Common myeloid progenitor, CD34-positive (primary cell): ENCODE results near the gene MXRA8.

ENCODE experiments used
- CTCF ChIA-PET: fragments of 350-600 bp; sonication (Branson Sonifier 250); formaldehyde crosslinking; loops from one replicate; lab custom pipeline; 2021; ENCODE audit warnings: antibody characterized with exemption; lab: Charles Lee
- POLR2A ChIA-PET: fragments of 350-600 bp; sonication (Branson Sonifier 250); formaldehyde crosslinking; loops from one replicate; lab custom pipeline; 2021; ENCODE audit warnings: antibody characterized with exemption; lab: Charles Lee
- DNase-seq, 3 donors: peaks; one replicate each; pipeline versions ENCODE4 v3.0.0 to v3.0.0-alpha.2; 2013
- H3K27ac ChIP-seq, 2 experiments: 1 replicate in 1 of 2; 2 replicates in 1 of 2; pipeline ENCODE4 v1.7.0; 2013; ENCODE audit warnings: inconsistent platforms in 2 of 2, low read length in 2 of 2, mild to moderate bottlenecking in 2 of 2, low read depth in 1 of 2, moderate library complexity in 1 of 2; ENCODE audit not compliant: severe bottlenecking in 2 of 2, insufficient read depth in 1 of 2, poor library complexity in 1 of 2
- H3K27me3 ChIP-seq, 5 experiments: replicated peaks in 2 of 5; 1 replicate in 3 of 5; 2 replicates in 2 of 5; pipeline versions ENCODE4 v1.6.1 to v1.7.0; 2013; ENCODE audit warnings: low read length in 4 of 5, mild to moderate bottlenecking in 2 of 5, moderate library complexity in 2 of 5, inconsistent platforms in 1 of 5; ENCODE audit not compliant: insufficient read depth in 5 of 5, control insufficient read depth in 4 of 5
- H3K36me3 ChIP-seq, 4 experiments: 1 replicate in 2 of 4; 2 replicates in 2 of 4; pipeline versions ENCODE4 v1.6.1 to v1.7.0; 2013; ENCODE audit warnings: low read length in 3 of 4, control low read depth in 1 of 4, mild to moderate bottlenecking in 1 of 4; ENCODE audit not compliant: control insufficient read depth in 4 of 4, insufficient read depth in 4 of 4
- H3K4me1 ChIP-seq, 4 experiments: 1 replicate in 3 of 4; 2 replicates in 1 of 4; pipeline versions ENCODE4 v1.6.1 to v1.7.1; 2013; ENCODE audit warnings: low read length in 3 of 4, mild to moderate bottlenecking in 3 of 4, control low read depth in 1 of 4, inconsistent platforms in 1 of 4, moderate library complexity in 1 of 4; ENCODE audit not compliant: control insufficient read depth in 4 of 4, insufficient read depth in 4 of 4; ENCODE audit errors: control extremely low read depth in 1 of 4
- H3K4me3 ChIP-seq, 7 experiments: 1 replicate in 4 of 7; 2 replicates in 3 of 7; pipeline versions ENCODE4 v1.5.1 to v1.7.0; 2013; ENCODE audit warnings: mild to moderate bottlenecking in 7 of 7, low read length in 6 of 7, moderate library complexity in 6 of 7, inconsistent platforms in 2 of 7, low read depth in 2 of 7, control low read depth in 1 of 7; ENCODE audit not compliant: insufficient read depth in 4 of 7, control insufficient read depth in 1 of 7; ENCODE audit errors: extremely low read depth in 1 of 7
- H3K9me3 ChIP-seq, 5 experiments: 1 replicate in 4 of 5; 2 replicates in 1 of 5; pipeline versions ENCODE4 v1.6.1 to v1.7.1; 2013; ENCODE audit warnings: low read length in 4 of 5, mild to moderate bottlenecking in 2 of 5, inconsistent platforms in 1 of 5, low read depth in 1 of 5, moderate library complexity in 1 of 5; ENCODE audit not compliant: control insufficient read depth in 4 of 5, insufficient read depth in 2 of 5; ENCODE audit errors: control extremely low read depth in 1 of 5
- WGBS: methylation state at CpG from one replicate; pipeline ENCODE4 v1.1.5; 2013; ENCODE audit not compliant: insufficient coverage; 5-methylcytosine and 5-hydroxymethylcytosine counted together

MXRA8 gene

DNA sequence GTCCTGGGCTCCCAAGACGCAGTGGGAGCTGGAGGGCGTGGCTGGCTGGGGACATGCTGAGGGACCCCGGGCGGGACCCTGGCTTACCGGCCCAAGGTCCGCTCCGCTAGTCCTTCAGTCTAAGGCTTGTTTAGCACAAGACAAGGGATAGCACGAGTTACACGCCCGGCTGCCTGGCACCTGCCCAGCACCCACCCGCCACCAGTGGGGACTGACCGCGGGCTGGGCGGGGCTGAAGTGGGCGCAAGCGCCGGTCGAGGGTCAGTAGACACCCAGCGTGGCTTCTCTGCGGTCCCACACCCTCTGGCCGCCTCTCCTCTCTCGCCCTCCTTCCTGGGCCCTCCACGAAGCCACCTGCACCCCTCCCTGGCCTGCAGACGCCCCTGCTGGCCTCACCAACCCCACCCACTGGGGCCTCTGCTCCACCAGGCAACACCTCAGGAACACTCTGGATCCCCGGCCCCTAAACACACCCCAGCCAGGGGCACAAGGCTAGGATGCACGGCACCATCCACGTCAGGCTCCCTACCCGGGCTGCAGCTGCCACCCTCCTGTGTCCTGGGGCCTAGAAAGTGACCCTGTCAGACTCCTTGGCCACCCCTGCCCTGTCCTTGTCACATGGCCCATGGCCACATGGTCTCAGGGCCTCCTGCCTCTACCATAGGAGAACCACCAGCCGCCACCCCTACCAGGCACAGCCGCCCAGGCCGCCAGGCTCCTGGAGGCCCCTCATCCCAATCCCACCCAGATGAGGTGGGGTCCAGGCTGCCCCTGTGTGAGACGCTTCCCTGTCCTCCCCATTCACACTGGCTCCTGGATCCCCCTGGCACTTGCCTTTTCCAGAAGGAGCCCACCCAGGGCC is 21.2 kb downstream of the MXRA8 start:
- peaks cover 5 to 48% (median 21%) of the 10 kb centered on the region in 4 experiments for H3K36me3 ChIP-seq
- no peak for DNase-seq
- POLR2A ChIA-PET: interaction anchor here (0.6 to 0.8 kb wide), 2 partner anchors 9 to 12 kb away, joined by 3 read pairs; no protein-coding TSS in a partner anchor
- H3K27ac ChIP-seq: no peak overlapping the region
- no peaks in the 10 kb centered on the region for H3K9me3 ChIP-seq
- H3K4me1 ChIP-seq: no peaks in the 10 kb centered on the region
- CTCF ChIA-PET: no interaction called here
- H3K27me3 ChIP-seq: no peaks in the 10 kb centered on the region
- WGBS: 98% methylated on average over 26 of the region's 32 CpGs
- no peak overlapping the region for H3K4me3 ChIP-seq

DNA sequence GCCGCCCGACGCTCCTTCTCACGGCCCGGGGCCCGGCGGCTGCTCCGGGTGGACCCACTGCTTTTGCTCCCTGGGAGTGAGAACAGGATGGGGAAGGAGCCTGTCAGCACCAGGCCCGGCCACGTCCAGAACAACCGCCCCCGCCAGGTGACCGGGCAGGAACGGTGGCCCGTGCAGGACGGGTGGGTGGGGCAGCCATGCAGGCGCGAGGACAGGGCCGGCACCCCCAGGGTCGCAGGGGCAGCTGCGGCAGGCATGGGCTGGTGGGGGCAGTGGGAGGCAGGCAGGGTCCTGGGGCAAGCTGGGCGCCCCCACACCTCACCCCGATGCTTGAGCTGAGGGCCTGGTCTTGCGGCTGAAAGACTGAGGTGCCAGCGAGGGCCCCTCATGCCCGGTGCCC is 21.9 kb downstream of the MXRA8 start:
- 98% methylated on average over 23 of the region's 26 CpGs for WGBS
- POLR2A ChIA-PET: interaction anchor here (0.6 to 0.8 kb wide), 3 partner anchors 9 to 331 kb away, joined by 3 read pairs; no protein-coding TSS in a partner anchor

DNA sequence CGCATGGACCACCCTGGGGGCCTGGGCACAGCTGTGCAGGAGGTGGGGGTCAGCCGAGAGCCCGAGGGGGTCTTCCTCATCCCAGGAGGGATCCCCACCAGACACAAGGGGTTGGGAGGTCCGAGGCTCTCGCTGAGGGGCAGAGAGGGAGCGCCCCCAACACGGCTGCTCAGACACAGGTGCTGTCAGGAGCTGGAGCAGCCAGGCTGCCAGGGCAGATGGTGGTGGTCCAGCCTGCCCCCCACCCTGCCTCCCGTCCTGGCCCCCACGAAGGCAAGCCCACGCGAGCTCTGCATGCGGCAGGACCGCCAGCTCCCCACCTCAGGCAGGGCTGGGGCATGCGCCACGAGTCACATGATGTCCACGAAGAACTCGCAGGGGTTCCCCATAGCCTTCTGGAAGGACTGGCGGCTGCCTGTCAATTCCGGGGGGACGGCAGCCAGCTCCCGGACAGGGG is 22.5 kb downstream of the MXRA8 start:
- no peak overlapping the region for H3K27ac ChIP-seq
- 93% methylated on average over 17 of the region's 21 CpGs for WGBS
- no peak for DNase-seq
- no peaks in the 10 kb centered on the region for H3K9me3 ChIP-seq
- CTCF ChIA-PET: interaction anchor here (1.0 to 1.4 kb wide), 3 partner anchors 36 to 105 kb away, joined by 3 to 4 read pairs (median 3); partner anchors contain the start of gene SCNN1D
- peaks cover 2 to 35% (median 16%) of the 10 kb centered on the region in 4 experiments for H3K36me3 ChIP-seq
- no peaks in the 10 kb centered on the region for H3K4me1 ChIP-seq
- H3K4me3 ChIP-seq: no peak overlapping the region
- POLR2A ChIA-PET: interaction anchor here (0.6 kb wide), 1 partner anchor 331 kb away, joined by 3 read pairs; no protein-coding TSS in a partner anchor
- H3K27me3 ChIP-seq: no peaks in the 10 kb centered on the region

More for the DNA sequence above, 21.9 kb downstream of the MXRA8 start:
- CTCF ChIA-PET: interaction anchor here (1.0 kb wide), 1 partner anchor 35 kb away, joined by 3 read pairs; no protein-coding TSS in a partner anchor
- H3K36me3 ChIP-seq: peaks cover 5 to 41% (median 21%) of the 10 kb centered on the region in 4 experiments
- H3K27ac ChIP-seq: no peak overlapping the region
- no peaks in the 10 kb centered on the region for H3K27me3 ChIP-seq
- no peaks in the 10 kb centered on the region for H3K4me1 ChIP-seq
- no peaks in the 10 kb centered on the region for H3K9me3 ChIP-seq
- H3K4me3 ChIP-seq: no peak overlapping the region
- no peak for DNase-seq

DNA sequence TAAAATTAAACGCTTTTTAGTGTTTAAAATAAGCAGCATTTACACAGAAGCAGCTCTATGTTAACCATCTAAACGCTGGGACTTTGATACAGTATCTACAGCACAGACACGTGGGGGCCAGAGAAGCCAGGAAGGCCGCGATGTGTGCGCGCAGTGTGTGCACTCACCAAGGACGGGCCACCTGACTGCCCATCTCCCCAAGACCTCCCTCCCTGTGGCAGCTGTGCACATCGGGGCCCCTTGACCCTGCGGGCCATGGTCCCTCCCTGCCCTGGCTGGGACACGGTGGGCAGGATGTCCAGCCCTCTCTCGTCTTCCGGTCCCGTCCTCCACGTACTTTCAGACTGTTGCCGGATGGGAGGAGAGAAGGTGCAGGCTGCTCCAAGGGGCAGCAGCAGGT is 23.1 kb downstream of the MXRA8 start:
- no peaks in the 10 kb centered on the region for H3K27me3 ChIP-seq
- no peak overlapping the region for H3K4me3 ChIP-seq
- H3K4me1 ChIP-seq: no peaks in the 10 kb centered on the region
- no peak overlapping the region for H3K27ac ChIP-seq
- no peaks in the 10 kb centered on the region for H3K9me3 ChIP-seq
- 93% methylated on average over 11 of the region's 16 CpGs for WGBS
- DNase-seq: no peak
- H3K36me3 ChIP-seq: peaks cover 2 to 30% (median 13%) of the 10 kb centered on the region in 4 experiments
- ChIA-PET POLR2A (interaction anchor here (0.6 kb wide), 1 partner anchor 8 kb away, joined by 4 read pairs; no protein-coding TSS in a partner anchor), CTCF (interaction anchor here (1.2 to 1.4 kb wide), 2 partner anchors 56 to 105 kb away, joined by 3 to 4 read pairs; partner anchors contain the start of gene SCNN1D)

DNA sequence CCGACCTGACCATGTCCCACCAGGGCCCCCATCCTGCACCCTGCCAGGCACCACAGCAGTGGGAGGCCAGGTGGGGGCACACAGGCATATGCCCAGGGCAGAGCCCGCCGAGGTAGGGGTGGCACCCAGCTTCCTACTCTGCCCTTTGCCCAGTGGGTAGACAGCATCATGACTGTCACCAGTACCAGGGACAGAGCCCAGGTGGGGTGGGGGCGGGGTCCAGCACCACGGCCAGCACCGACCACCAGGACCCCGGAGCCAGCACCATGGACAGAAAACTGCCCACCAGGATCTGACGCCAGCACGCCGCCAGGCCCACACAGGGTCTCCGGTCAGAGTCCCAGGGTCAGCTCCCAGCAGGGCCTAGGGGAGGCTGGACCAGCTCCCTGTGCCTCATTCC is 23.5 kb downstream of the MXRA8 start:
- H3K9me3 ChIP-seq: no peaks in the 10 kb centered on the region
- H3K4me1 ChIP-seq: no peaks in the 10 kb centered on the region
- WGBS: 98% methylated on average over 9 of the region's 11 CpGs
- H3K27me3 ChIP-seq: no peaks in the 10 kb centered on the region
- ChIA-PET CTCF (interaction anchor here (1.2 to 1.4 kb wide), 2 partner anchors 55 to 106 kb away, joined by 3 to 4 read pairs; partner anchors contain the start of gene SCNN1D), POLR2A (interaction anchor here (0.6 kb wide), 1 partner anchor 9 kb away, joined by 4 read pairs; no protein-coding TSS in a partner anchor)
- no peak for DNase-seq
- peaks cover 2 to 26% (median 11%) of the 10 kb centered on the region in 4 experiments for H3K36me3 ChIP-seq
- no peak overlapping the region for H3K4me3 ChIP-seq
- H3K27ac ChIP-seq: no peak overlapping the region

DNA sequence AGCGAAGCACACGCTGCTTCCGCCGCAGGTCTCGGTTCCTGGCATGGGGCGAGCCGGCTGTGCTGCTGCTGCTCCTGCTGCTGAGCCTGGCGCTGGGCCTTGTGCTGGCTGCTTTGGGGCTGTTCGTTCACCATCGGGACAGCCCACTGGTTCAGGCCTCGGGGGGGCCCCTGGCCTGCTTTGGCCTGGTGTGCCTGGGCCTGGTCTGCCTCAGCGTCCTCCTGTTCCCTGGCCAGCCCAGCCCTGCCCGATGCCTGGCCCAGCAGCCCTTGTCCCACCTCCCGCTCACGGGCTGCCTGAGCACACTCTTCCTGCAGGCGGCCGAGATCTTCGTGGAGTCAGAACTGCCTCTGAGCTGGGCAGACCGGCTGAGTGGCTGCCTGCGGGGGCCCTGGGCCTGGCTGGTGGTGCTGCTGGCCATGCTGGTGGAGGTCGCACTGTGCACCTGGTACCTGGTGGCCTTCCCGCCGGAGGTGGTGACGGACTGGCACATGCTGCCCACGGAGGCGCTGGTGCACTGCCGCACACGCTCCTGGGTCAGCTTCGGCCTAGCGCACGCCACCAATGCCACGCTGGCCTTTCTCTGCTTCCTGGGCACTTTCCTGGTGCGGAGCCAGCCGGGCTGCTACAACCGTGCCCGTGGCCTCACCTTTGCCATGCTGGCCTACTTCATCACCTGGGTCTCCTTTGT is 24.7 kb downstream of the MXRA8 start:
- ChIA-PET CTCF (no interaction called here), POLR2A (no interaction called here)
- Histone ChIP-seq H3K9me3 (no peaks in the 10 kb centered on the region), H3K36me3 (peaks cover 2 to 19% (median 7%) of the 10 kb centered on the region in 4 experiments), H3K4me1 (no peaks in the 10 kb centered on the region), H3K27me3 (no peaks in the 10 kb centered on the region), H3K27ac (no peak overlapping the region), H3K4me3 (no peak overlapping the region)
- no peak for DNase-seq
- 93% methylated on average over 36 of the region's 36 CpGs for WGBS
